Brain microvascular endothelial cell (primary cell): Measurements from ENCODE around the gene DYSF.

Experiments used
- DNase-seq: peaks from one replicate; pipeline ENCODE4 v3.0.0-alpha.2; 2020
- H3K27ac ChIP-seq: fragments of 250-450 bp; sonication (Bioruptor Pico); 2 replicates; pipeline ENCODE4 v1.5.1; 2020; ENCODE audit warnings: mild to moderate bottlenecking, moderate library complexity
- H3K27me3 ChIP-seq: fragments of 250-450 bp; sonication (Bioruptor Pico); replicated peaks from 2 replicates; pipeline ENCODE4 v1.5.1; 2020; ENCODE audit warnings: mild to moderate bottlenecking
- H3K36me3 ChIP-seq: fragments of 250-450 bp; sonication (Bioruptor Pico); replicated peaks from 2 replicates; pipeline ENCODE4 v1.5.1; 2020; ENCODE audit warnings: mild to moderate bottlenecking
- H3K4me3 ChIP-seq: 2 replicates; pipeline ENCODE4 v1.5.1; 2011; ENCODE audit warnings: low read depth, mild to moderate bottlenecking, control low read depth, low read length, moderate library complexity
- in situ Hi-C: cut with HindIII; loops from 2 replicates; pipeline ENCODE4 v1.10.0; 2017; ENCODE audit warnings: low sequenced_read_pairs, low pct_ligation_motif_present
- TF ChIP-seq, protein P1 (sequence below): IDR thresholded peaks from 2 replicates; pipeline ENCODE4 v1.5.1; 2011; ENCODE audit warnings: low read depth, mild to moderate bottlenecking, moderate library complexity, low read length, control low read depth, inconsistent platforms; ENCODE audit errors: missing control alignments

Gene DYSF

DNA sequence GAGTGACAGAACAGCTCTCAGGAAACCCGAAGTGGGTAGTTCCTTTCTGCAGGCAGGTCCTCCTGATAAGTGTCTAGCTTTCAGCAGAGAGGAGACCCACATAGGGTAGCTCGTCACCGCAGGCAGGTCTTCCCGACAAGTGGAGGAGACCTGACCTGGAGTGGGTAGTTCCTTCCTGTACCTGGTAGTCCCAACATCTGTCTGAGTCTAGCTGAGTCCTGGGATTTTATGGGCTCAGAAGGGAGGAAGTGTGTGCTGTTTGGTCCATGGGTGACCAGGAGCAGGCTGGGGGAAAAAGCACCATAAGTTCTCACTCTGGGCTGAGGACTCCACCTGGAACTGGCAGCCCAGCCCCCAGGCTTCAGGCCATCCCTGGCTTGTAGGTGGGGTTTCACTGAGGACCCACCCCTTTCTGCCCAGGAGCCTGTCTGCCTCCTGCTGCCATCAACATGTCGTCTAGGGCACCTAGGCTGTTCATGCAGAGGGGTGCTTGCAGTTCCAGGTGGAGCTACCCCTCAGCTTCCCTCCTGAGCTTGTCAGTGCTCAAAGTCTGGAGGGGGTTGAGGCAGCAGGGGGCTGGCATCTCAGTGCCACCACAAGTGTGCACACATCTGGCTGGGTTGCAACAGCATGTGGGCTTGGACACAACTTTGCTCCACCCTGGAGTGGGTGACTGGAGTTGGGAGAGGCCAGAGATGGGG lies 9.4 kb downstream of the DYSF start:
- H3K27me3 ChIP-seq: no peaks in the 10 kb centered on the region
- no peak overlapping the region for H3K4me3 ChIP-seq
- H3K27ac ChIP-seq: no peak overlapping the region
- in situ Hi-C loops: no loop called here
- TF ChIP-seq, protein P1, sequence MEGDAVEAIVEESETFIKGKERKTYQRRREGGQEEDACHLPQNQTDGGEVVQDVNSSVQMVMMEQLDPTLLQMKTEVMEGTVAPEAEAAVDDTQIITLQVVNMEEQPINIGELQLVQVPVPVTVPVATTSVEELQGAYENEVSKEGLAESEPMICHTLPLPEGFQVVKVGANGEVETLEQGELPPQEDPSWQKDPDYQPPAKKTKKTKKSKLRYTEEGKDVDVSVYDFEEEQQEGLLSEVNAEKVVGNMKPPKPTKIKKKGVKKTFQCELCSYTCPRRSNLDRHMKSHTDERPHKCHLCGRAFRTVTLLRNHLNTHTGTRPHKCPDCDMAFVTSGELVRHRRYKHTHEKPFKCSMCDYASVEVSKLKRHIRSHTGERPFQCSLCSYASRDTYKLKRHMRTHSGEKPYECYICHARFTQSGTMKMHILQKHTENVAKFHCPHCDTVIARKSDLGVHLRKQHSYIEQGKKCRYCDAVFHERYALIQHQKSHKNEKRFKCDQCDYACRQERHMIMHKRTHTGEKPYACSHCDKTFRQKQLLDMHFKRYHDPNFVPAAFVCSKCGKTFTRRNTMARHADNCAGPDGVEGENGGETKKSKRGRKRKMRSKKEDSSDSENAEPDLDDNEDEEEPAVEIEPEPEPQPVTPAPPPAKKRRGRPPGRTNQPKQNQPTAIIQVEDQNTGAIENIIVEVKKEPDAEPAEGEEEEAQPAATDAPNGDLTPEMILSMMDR: no peak
- no peaks in the 10 kb centered on the region for H3K36me3 ChIP-seq
- DNase-seq: no peak

DNA sequence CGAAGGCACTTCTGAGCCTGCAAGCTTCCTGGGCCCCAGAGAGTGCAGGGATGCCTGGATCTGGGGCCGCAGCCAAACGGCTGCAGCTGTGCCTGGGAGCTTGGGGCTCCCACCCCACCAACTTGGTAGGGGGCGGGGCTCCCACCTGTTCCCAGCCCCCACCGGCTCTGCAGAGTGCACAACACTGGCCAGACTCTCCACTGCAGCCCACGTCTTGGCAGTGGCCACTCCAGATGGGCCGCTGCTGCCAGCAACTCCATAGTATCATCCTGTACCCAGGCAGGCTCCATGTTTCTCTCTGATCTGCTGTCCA lies 9.9 kb downstream of the DYSF start:
- TF ChIP-seq, protein P1: no peak
- H3K36me3 ChIP-seq: no peaks in the 10 kb centered on the region
- no peaks in the 10 kb centered on the region for H3K27me3 ChIP-seq
- no peak overlapping the region for H3K27ac ChIP-seq
- no peak overlapping the region for H3K4me3 ChIP-seq
- DNase-seq: no peak
- in situ Hi-C loops: no loop called here

DNA sequence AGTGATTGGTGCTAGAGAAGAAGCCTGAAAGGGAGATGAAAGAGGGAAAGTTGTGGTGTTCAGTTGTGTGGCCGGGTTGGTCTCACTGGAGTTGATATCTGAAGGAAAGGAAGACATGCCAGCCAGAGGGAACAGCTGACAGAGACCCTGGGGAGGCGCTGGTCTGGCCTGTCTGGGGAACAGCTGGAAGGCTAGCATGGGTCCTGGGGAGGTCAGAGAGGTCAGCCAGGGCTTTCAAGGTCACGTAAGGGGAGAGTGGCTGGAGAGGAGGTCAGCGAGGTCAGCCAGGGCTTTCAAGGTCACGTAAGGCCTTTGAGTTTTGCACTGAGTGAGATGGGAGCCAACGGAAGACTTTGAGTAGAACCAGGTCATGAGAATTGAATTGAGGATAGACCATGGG lies 11.0 kb downstream of the DYSF start:
- H3K36me3 ChIP-seq: no peaks in the 10 kb centered on the region
- in situ Hi-C loops: no loop called here
- H3K27ac ChIP-seq: no peak overlapping the region
- H3K27me3 ChIP-seq: no peaks in the 10 kb centered on the region
- H3K4me3 ChIP-seq: no peak overlapping the region
- DNase-seq: no peak
- TF ChIP-seq, protein P1: no peak

DNA sequence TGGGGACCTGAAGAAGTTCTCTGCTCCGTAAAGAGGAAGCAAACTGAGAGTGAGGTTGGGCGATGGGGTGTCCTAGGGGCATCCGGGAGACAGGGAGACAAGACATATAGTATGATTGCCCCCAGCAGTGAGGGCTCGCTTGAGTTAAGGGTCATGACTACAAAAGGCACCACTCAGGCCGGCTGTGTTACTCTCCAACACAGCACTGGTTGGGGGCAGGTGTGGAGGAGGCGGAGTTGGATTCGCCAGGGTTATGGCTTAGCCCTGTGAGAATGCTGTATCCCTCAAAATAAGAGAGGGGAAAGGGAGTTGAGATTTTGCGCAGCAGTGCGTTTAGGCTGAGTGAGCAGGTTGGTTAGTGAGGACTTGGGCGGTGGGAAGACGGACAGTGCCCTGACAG lies 12.0 kb downstream of the DYSF start:
- no peak for DNase-seq
- in situ Hi-C loops: no loop called here
- H3K36me3 ChIP-seq: no peaks in the 10 kb centered on the region
- H3K4me3 ChIP-seq: no peak overlapping the region
- H3K27ac ChIP-seq: no peak overlapping the region
- TF ChIP-seq, protein P1: no peak
- H3K27me3 ChIP-seq: no peaks in the 10 kb centered on the region

DNA sequence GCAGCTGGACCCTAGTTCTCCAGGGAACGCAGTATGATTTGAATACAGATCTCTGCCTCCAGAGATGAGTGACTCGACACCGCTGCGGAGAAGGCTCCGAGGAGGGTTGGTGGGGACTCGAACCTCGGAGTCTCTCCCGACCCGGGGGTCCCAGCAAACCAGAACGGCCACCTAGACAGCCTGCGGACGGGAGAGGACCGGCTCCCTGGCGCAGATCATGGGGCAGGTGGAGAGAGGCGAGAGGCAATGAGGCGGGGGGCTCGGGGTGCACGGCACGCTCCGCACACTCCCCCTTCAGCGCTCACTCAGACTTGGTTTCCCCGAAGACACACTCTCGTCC lies 12.6 kb downstream of the DYSF start:
- DNase-seq: no peak
- no peak overlapping the region for H3K27ac ChIP-seq
- peak overlapping the region; percentile 69 for H3K4me3 ChIP-seq
- TF ChIP-seq, protein P1: no peak
- in situ Hi-C loops: no loop called here
- no peaks in the 10 kb centered on the region for H3K36me3 ChIP-seq
- no peaks in the 10 kb centered on the region for H3K27me3 ChIP-seq
